Measurements from ENCODE around the gene PSMG1. TPM values are rescaled to one million over a fixed set of nuclear protein-coding genes. Genes with fewer than 3 reads are reported as not detected.
"Not testable (repeated sequence)": the region's sequence is repeated elsewhere in the genome, so short reads cannot be mapped to it uniquely, and the experiment has no call there.

The PSMG1 gene
- total RNA-seq, 2 experiments from 2014 or later: 109 to 123 TPM

GRCh38 chr21:39136138-39136537, 47.1 kb downstream of the PSMG1 start:
- H3K27me3 Mint-ChIP-seq; H3K4me1 Mint-ChIP-seq; H3K36me3 Mint-ChIP-seq (ENCODE audit: low read depth); H3K4me3 Mint-ChIP-seq; H3K9me3 Mint-ChIP-seq (ENCODE audit: low read depth); POLR2A ChIA-PET; H3K27ac Mint-ChIP-seq: not testable (repeated sequence)
- DNase-seq (peak; percentile 48), ATAC-seq (peak; percentile 69)
- CTCF ChIA-PET: interaction anchor here (0.7 kb wide), 1 partner anchor 179 kb away, joined by 4 read pairs; no protein-coding TSS in a partner anchor
- intact Hi-C loops (cut with DNase I, micrococcal nuclease): loop anchor here (5.0 kb wide), 3 partner anchors 329 to 629 kb away; partner anchors contain the start of gene ETS2 (in 1 of the 2)

- DNase-seq: no peak
- CTCF ChIA-PET: interaction anchor here (1.1 kb wide), 1 partner anchor 309 kb away, joined by 3 read pairs; no protein-coding TSS in a partner anchor
- POLR2A ChIA-PET: no interaction called here
- H3K4me3 Mint-ChIP-seq: no peak overlapping the region
- no peak overlapping the region for H3K27ac Mint-ChIP-seq
- H3K9me3 Mint-ChIP-seq (ENCODE audit: low read depth): no peaks in the 10 kb centered on the region
- no peak for ATAC-seq
- no peaks in the 10 kb centered on the region for H3K27me3 Mint-ChIP-seq
- H3K36me3 Mint-ChIP-seq (ENCODE audit: low read depth): no peaks in the 10 kb centered on the region
- H3K4me1 Mint-ChIP-seq: no peaks in the 10 kb centered on the region
- intact Hi-C loops (cut with DNase I, micrococcal nuclease): no loop called here
These were observed 48.9 kb downstream of the PSMG1 start for GRCh38 chr21:39134288-39134810.

GRCh38 chr21:39132248-39132647, 51.0 kb downstream of the PSMG1 start:
- H3K27ac Mint-ChIP-seq: no peak overlapping the region
- CTCF ChIA-PET: interaction anchor here (0.7 kb wide), 1 partner anchor 9 kb away, joined by 3 read pairs; no protein-coding TSS in a partner anchor
- POLR2A ChIA-PET: no interaction called here
- H3K4me1 Mint-ChIP-seq: no peaks in the 10 kb centered on the region
- H3K4me3 Mint-ChIP-seq: no peak overlapping the region
- ATAC-seq (no peak), DNase-seq (no peak)
- no peaks in the 10 kb centered on the region for H3K27me3 Mint-ChIP-seq
- H3K36me3 Mint-ChIP-seq (ENCODE audit: low read depth): no peaks in the 10 kb centered on the region
- intact Hi-C loops (cut with DNase I, micrococcal nuclease): no loop called here
- no peaks in the 10 kb centered on the region for H3K9me3 Mint-ChIP-seq (ENCODE audit: low read depth)

- Mint-ChIP-seq H3K9me3 (ENCODE audit: low read depth) (no peaks in the 10 kb centered on the region), H3K4me3 (no peak overlapping the region), H3K27ac (no peak overlapping the region), H3K36me3 (ENCODE audit: low read depth) (no peaks in the 10 kb centered on the region), H3K4me1 (no peaks in the 10 kb centered on the region), H3K27me3 (no peaks in the 10 kb centered on the region)
- ChIA-PET POLR2A (no interaction called here), CTCF (interaction anchor here (0.6 to 0.7 kb wide), 2 partner anchors 10 to 55 kb away, joined by 3 read pairs; no protein-coding TSS in a partner anchor)
- DNase-seq: no peak
- ATAC-seq: no peak
- intact Hi-C loops (cut with DNase I, micrococcal nuclease): no loop called here
These were observed 51.5 kb downstream of the PSMG1 start for GRCh38 chr21:39131791-39132190.

- CTCF ChIA-PET: interaction anchor here (0.7 to 1.0 kb wide), 2 partner anchors 11 to 14 kb away, joined by 4 read pairs; no protein-coding TSS in a partner anchor
- no peaks in the 10 kb centered on the region for H3K9me3 Mint-ChIP-seq (ENCODE audit: low read depth)
- DNase-seq: no peak
- H3K27ac Mint-ChIP-seq: no peak overlapping the region
- H3K36me3 Mint-ChIP-seq (ENCODE audit: low read depth): no peaks in the 10 kb centered on the region
- no peak for ATAC-seq
- POLR2A ChIA-PET: no interaction called here
- H3K27me3 Mint-ChIP-seq: no peaks in the 10 kb centered on the region
- intact Hi-C loops (cut with DNase I, micrococcal nuclease): loop anchor here in 1 of 2 experiments (2.0 kb wide), 1 partner anchor 393 kb away; no protein-coding TSS in a partner anchor
- no peaks in the 10 kb centered on the region for H3K4me1 Mint-ChIP-seq
- H3K4me3 Mint-ChIP-seq: no peak overlapping the region
These were observed 55.7 kb downstream of the PSMG1 start for GRCh38 chr21:39127506-39127905.

GRCh38 chr21:39126486-39126806, 56.8 kb downstream of the PSMG1 start:
- Mint-ChIP-seq H3K4me1 (no peaks in the 10 kb centered on the region), H3K27ac (no peak overlapping the region), H3K4me3 (no peak overlapping the region), H3K36me3 (ENCODE audit: low read depth) (no peaks in the 10 kb centered on the region), H3K27me3 (no peaks in the 10 kb centered on the region), H3K9me3 (ENCODE audit: low read depth) (peaks cover 5% of the 10 kb centered on the region)
- DNase-seq (no peak), ATAC-seq (no peak)
- ChIA-PET CTCF (interaction anchor here (0.7 kb wide), 1 partner anchor 125 kb away, joined by 3 read pairs; no protein-coding TSS in a partner anchor), POLR2A (no interaction called here)
- intact Hi-C loops (cut with DNase I, micrococcal nuclease): loop anchor here (1.0 to 2.0 kb wide), 2 partner anchors 392 kb away; no protein-coding TSS in a partner anchor

GRCh38 chr21:39125752-39126485, 57.3 kb downstream of the PSMG1 start:
- POLR2A ChIA-PET: no interaction called here
- ATAC-seq (peak; percentile 70), DNase-seq (peak; percentile 31)
- H3K4me3 Mint-ChIP-seq: no peak overlapping the region
- no peaks in the 10 kb centered on the region for H3K27me3 Mint-ChIP-seq
- CTCF ChIA-PET: interaction anchor here (0.6 kb wide), 1 partner anchor 12 kb away, joined by 3 read pairs; no protein-coding TSS in a partner anchor
- H3K9me3 Mint-ChIP-seq (ENCODE audit: low read depth): peaks cover 5% of the 10 kb centered on the region
- H3K4me1 Mint-ChIP-seq: no peaks in the 10 kb centered on the region
- intact Hi-C loops (cut with DNase I, micrococcal nuclease): loop anchor here (1.0 to 2.0 kb wide), 2 partner anchors 391 to 392 kb away; no protein-coding TSS in a partner anchor
- no peak overlapping the region for H3K27ac Mint-ChIP-seq
- no peaks in the 10 kb centered on the region for H3K36me3 Mint-ChIP-seq (ENCODE audit: low read depth)

Other genes starting within 250 kb of the PSMG1 start
- 10 to 100 TPM; 19.1 to 24.5 TPM for gene BRWD1, start 130.2 kb upstream of the PSMG1 start, total RNA-seq
- gene HMGN1, start 165.6 kb upstream of the PSMG1 start, total RNA-seq: 100 to 1,000 TPM; 335 to 419 TPM

Data from activated CD4-positive, alpha-beta T cell treated with anti-CD3 and anti-CD28 coated beads for 36 hours (primary cell).